Liver (tissue), 9 donors: ENCODE results near the gene ZNF846. TPM values are rescaled to one million over a fixed set of nuclear protein-coding genes. Genes with fewer than 3 reads are reported as not detected.

Source experiments
- DNase-seq: peaks from one replicate; pipeline ENCODE4 v3.0.0-alpha.2; 2017; ENCODE audit warnings: low spot score
- H3K27ac ChIP-seq, 2 donors: one replicate each; pipeline ENCODE4 v1.7.0; 2013; ENCODE audit warnings: inconsistent platforms in 2 of 2, low read length in 2 of 2, control low read depth in 1 of 2, low read depth in 1 of 2, mild to moderate bottlenecking in 1 of 2
- H3K27me3 ChIP-seq, 4 donors: one replicate each; pipeline versions ENCODE4 v1.6.1 to v1.7.0; 2013; ENCODE audit warnings: low read length in 3 of 4, inconsistent platforms in 1 of 4, mild to moderate bottlenecking in 1 of 4, moderate library complexity in 1 of 4; ENCODE audit not compliant: control insufficient read depth in 4 of 4, insufficient read depth in 4 of 4
- H3K36me3 ChIP-seq, 4 donors: one replicate each; pipeline versions ENCODE4 v1.6.1 to v1.7.0; 2013; ENCODE audit warnings: low read length in 3 of 4, mild to moderate bottlenecking in 3 of 4, low read depth in 1 of 4, moderate library complexity in 1 of 4; ENCODE audit not compliant: control insufficient read depth in 4 of 4, insufficient read depth in 3 of 4
- H3K4me1 ChIP-seq, 4 donors: one replicate each; pipeline versions ENCODE4 v1.6.1 to v1.7.0; 2013; ENCODE audit warnings: low read length in 3 of 4, mild to moderate bottlenecking in 3 of 4, moderate library complexity in 1 of 4; ENCODE audit not compliant: control insufficient read depth in 4 of 4, insufficient read depth in 4 of 4
- H3K4me3 ChIP-seq, 3 donors: one replicate each; pipeline versions ENCODE4 v1.6.1 to v1.7.0; 2013; ENCODE audit warnings: low read length in 3 of 3, control low read depth in 1 of 3, low read depth in 1 of 3, mild to moderate bottlenecking in 1 of 3
- H3K9ac ChIP-seq, 2 donors: one replicate each; pipeline ENCODE4 v1.7.0; 2013; ENCODE audit warnings: low read length in 2 of 2, mild to moderate bottlenecking in 2 of 2, moderate library complexity in 2 of 2, control low read depth in 1 of 2, low read depth in 1 of 2
- H3K9me3 ChIP-seq, 4 donors: one replicate each; pipeline versions ENCODE4 v1.6.1 to v1.7.0; 2013; ENCODE audit warnings: low read length in 3 of 4; ENCODE audit not compliant: control insufficient read depth in 4 of 4
- RXRA ChIP-seq, 2 donors: IDR thresholded peaks; 2 replicates each; pipeline ENCODE4 v1.6.1; 2017 to 2018; ENCODE audit warnings: antibody characterized with exemption in 2 of 2, mild to moderate bottlenecking in 1 of 2
- whole genome bisulfite sequencing: extraction: QIAGEN DNeasy Blood & Tissue Kit; methylation state at CpG from one replicate; pipeline ENCODE4 v1.1.7; 2013; 5-methylcytosine and 5-hydroxymethylcytosine counted together
- polyA plus RNA-seq, 2 donors: library from polyadenylated mRNA; stranded (reverse) in 1 of 2; unstranded in 1 of 2; fragments of 200-250 nt in 1 of 2; fragments of >200 nt in 1 of 2; fragmentation: Nextera tagmentation in 1 of 2; extraction: Ambion mirVana in 1 of 2; gene quantifications; one replicate each; pipeline versions ENCODE4 v1.2.1 to v1.2.3, GENCODE V29; 2013 to 2015
- total RNA-seq, 2 donors: library from RNA; depleted of rRNA; stranded (reverse); fragments of >200 nt; gene quantifications; one replicate each; pipeline ENCODE4 v1.2.3, GENCODE V29; 2014
- TF ChIP-seq, protein P1 (sequence below): IDR thresholded peaks from 2 replicates; pipeline ENCODE4 v1.6.1; 2016; ENCODE audit warnings: antibody characterized with exemption
- donor health status: healthy.
- donor health status: healthy.
- donor health status: healthy.
- donor health status: healthy.
- donor health status: healthy.

The ZNF846 gene
- total and polyA plus RNA-seq, 4 donors, result 1.6 to 9.4 (median 6.6) TPM

DNA sequence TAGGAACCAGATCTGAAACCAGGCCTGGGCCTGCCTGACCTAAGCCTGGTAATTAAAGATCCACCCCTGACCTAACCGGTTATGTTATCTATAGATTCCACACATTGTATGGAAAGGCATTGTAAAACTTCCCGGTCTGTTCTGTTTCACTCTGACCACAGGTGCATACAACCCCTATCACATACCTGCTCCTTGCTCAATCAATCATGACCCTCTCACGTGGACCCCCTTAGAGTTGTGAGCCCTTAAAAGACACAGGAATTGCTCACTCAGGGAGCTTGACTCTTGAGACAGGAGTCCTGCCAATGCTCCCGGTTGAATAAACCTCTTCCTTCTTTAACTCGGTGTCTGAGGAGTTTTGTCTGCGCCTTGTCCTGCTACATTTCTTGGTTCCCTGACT, 66.4 kb downstream of the ZNF846 start:
- H3K27me3 ChIP-seq, result no peaks in the 10 kb centered on the region
- peaks cover 0 to 5% (median 0%) of the 10 kb centered on the region in 4 donors for H3K9me3 ChIP-seq
- WGBS, result 87% methylated on average over 6 of the region's 6 CpGs
- no peaks in the 10 kb centered on the region for H3K36me3 ChIP-seq
- H3K9ac ChIP-seq, result no peak overlapping the region
- H3K27ac ChIP-seq, result no peak overlapping the region
- TF ChIP-seq RXRA (IDR thresholded peaks at IDR 0.05), result no peak
- TF ChIP-seq, protein P1, sequence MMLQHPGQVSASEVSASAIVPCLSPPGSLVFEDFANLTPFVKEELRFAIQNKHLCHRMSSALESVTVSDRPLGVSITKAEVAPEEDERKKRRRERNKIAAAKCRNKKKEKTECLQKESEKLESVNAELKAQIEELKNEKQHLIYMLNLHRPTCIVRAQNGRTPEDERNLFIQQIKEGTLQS, result no peak
- H3K4me1 ChIP-seq, result no peaks in the 10 kb centered on the region
- no peak for DNase-seq
- H3K4me3 ChIP-seq, result no peak overlapping the region

Other genes with a start within 250 kb of the ZNF846 start
- gene ZNF426, start 230.1 kb downstream of the ZNF846 start, total RNA-seq, result 1 to 10 TPM; 4.4 to 6.8 TPM
- gene ZNF426, start 230.1 kb downstream of the ZNF846 start, polyA plus RNA-seq, result 1 to 10 TPM in 1 of 2 donors, under 1 TPM in 1; 0.75 to 1.3 TPM
- gene ZNF121, start 184.2 kb downstream of the ZNF846 start, total RNA-seq, result 10 to 100 TPM; 19.8 to 23.5 TPM
- 1 to 10 TPM; 1.7 to 3.7 TPM for gene ZNF121, start 184.2 kb downstream of the ZNF846 start, polyA plus RNA-seq
- 10 to 100 TPM; 14.3 to 26.8 TPM for gene ZNF561, start 147.5 kb downstream of the ZNF846 start, total RNA-seq
- gene ZNF561, start 147.5 kb downstream of the ZNF846 start, polyA plus RNA-seq, result 10 to 100 TPM in 1 of 2 donors, 1 to 10 TPM in 1; 8.5 to 11.5 TPM
- gene ZNF562, start 93.6 kb downstream of the ZNF846 start, total RNA-seq, result 10 to 100 TPM; 13.6 to 14.9 TPM
- 1 to 10 TPM; 4.1 to 4.4 TPM for gene ZNF562, start 93.6 kb downstream of the ZNF846 start, polyA plus RNA-seq
- gene FBXL12, start 50.3 kb upstream of the ZNF846 start, total RNA-seq, result 10 to 100 TPM; 10.2 to 10.3 TPM
- gene FBXL12, start 50.3 kb upstream of the ZNF846 start, polyA plus RNA-seq, result 10 to 100 TPM in 1 of 2 donors, 1 to 10 TPM in 1; 10.0 to 11.7 TPM
- 100 to 1,000 TPM; 155 to 157 TPM for gene UBL5, start 59.2 kb upstream of the ZNF846 start, total RNA-seq
- 100 to 1,000 TPM; 252 to 339 TPM for gene UBL5, start 59.2 kb upstream of the ZNF846 start, polyA plus RNA-seq
- 10 to 100 TPM; 35.7 to 44.1 TPM for gene PIN1, start 66.6 kb upstream of the ZNF846 start, total RNA-seq
- gene PIN1, start 66.6 kb upstream of the ZNF846 start, polyA plus RNA-seq, result 10 to 100 TPM; 34.4 to 51.3 TPM
- gene OLFM2, start 167.8 kb upstream of the ZNF846 start, total RNA-seq, result 1 to 10 TPM; 1.1 to 3.6 TPM
- 10 to 100 TPM in 1 of 2 donors, under 1 TPM in 1; 0.49 to 28.9 TPM for gene OLFM2, start 167.8 kb upstream of the ZNF846 start, polyA plus RNA-seq
- gene COL5A3, start 241.8 kb upstream of the ZNF846 start, total RNA-seq, result 1 to 10 TPM in 1 of 2 donors, under 1 TPM in 1; 0.14 to 1.3 TPM
- 1 to 10 TPM in 1 of 2 donors, under 1 TPM in 1; 0.26 to 4.9 TPM for gene COL5A3, start 241.8 kb upstream of the ZNF846 start, polyA plus RNA-seq
- not detected for gene RDH8, start 244.7 kb upstream of the ZNF846 start, total RNA-seq
- gene RDH8, start 244.7 kb upstream of the ZNF846 start, polyA plus RNA-seq, result not detected